HG03575 (cell line): Measurements from ENCODE around the gene ALAS1.
A peak's percentile ranks its signal among the peaks of the same experiment; 100 is the strongest.

Experiments used
- ATAC-seq: cut with Tn5 transposase; IDR thresholded peaks from one replicate; pipeline ENCODE4 v1.9.1; 2021; ENCODE audit not compliant: unreplicated experiment, insufficient number of reproducible peaks, low FRiP score; ENCODE audit errors: extremely low read depth

Gene ALAS1

DNA sequence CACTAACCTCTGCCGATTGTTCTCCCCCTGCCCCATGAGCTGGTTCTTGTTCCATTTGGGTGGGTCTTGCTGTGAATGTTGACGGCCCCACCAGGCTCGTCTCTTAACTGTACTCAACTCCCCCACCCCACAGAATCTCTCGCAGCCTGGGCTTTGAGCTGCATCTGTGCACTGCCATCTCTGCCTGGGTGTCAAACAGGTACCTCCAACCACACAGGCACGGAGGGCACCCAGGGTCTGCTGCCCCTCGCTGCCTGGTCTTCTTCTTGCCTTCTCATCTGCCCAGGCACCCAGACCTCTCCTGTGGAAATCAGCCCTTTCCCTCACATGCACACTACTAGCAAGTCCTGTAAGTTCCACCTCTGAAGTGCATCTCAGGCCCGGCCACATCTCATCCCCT is 17.4 kb downstream of the ALAS1 start:
- ATAC-seq: no peak

DNA sequence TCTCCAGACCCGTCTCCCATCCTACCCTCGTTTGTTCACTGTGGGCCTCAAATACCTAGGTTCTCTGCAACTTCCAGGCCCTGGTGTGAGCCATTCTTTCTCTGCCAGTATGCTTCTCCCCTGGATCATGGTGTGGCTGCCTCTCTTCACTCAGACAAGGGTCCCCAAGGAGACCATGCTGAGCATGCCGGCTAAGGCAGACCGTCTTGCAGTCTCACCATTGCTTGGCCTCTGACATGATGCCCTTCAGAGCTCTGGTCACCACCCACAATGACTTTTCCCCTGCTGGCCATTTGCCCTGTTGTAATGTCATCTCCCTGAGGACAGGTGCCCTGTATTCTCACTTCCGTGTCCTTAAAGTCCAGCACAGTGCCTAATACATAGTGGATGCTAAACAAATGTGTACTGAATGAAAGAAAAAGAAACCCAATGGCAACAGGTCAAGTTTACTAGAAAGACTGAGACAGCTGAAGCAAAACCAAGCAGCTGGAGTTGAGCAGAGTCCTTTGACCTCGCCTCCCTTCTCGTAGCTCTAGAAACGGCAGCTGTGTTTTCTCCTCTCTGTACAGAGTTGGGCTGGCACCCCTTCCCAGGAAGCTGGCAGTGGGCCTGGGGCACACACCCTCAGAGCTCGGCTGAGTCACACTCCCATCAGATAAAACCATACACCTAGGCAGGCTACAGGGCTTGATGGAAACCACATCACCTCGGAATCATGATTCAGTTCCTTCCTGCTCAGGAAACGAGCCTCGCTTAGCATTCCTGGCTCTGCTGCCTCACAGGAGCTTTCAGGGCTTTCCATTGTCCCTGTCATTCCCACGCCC is 18.8 kb downstream of the ALAS1 start:
- no peak for ATAC-seq

DNA sequence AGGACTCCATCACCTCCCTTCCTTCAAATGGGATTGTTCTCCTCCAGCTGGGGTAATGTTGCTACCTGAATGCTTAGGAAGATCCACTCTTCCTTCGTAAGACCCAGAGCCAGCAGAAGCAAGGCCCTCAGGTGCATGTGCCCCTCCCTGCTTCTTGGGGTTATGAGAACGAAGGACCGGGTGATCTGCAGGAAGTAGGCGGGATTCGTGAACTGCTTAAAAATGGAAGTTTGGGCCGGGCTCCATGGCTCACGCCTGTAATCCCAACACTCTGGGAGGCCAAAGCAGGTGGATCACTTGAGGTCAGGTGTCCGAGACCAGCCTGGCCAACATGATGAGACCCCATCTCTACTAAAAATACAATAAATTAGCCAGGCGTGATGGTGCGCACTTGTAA is 19.4 kb downstream of the ALAS1 start:
- ATAC-seq: no peak

DNA sequence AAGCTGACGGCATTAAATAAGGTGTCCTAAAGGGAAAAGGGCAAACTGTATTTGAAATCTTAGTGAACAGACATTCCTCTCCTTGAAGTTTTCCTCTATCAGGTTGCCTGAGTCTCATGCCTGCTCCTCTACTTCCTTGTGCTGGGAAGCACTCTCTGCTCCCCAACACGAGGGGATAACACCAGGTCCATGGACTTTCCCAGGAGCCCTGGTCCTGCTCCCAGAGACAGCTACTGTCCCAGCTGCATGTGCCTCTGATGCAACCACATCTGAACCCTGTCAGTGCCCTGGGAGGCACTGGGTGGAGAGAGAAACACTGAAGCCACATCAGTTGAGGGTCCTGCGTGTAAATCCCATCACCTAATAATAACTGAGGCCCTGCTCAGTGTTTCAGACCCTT is 20.1 kb downstream of the ALAS1 start:
- ATAC-seq: no peak

DNA sequence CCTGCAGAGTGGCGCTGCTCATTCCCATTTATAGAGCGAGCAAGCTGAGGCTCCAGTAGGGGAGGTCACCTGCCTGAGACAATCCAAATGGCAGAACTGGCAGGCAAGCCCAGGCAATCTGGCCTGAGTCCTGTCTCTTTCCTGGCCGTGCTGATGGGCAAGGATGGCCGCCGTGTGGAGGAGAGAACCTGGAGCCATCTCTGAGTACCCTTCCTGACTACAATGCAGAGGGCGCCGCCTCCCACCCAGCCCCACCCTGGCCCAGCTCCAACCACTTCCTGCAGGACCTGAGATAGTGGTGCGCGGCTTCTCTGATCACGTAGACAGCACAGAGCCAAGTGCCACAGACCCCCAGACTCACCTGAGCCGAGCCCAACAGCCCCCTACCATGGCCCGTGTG is 20.5 kb downstream of the ALAS1 start:
- ATAC-seq: no peak

DNA sequence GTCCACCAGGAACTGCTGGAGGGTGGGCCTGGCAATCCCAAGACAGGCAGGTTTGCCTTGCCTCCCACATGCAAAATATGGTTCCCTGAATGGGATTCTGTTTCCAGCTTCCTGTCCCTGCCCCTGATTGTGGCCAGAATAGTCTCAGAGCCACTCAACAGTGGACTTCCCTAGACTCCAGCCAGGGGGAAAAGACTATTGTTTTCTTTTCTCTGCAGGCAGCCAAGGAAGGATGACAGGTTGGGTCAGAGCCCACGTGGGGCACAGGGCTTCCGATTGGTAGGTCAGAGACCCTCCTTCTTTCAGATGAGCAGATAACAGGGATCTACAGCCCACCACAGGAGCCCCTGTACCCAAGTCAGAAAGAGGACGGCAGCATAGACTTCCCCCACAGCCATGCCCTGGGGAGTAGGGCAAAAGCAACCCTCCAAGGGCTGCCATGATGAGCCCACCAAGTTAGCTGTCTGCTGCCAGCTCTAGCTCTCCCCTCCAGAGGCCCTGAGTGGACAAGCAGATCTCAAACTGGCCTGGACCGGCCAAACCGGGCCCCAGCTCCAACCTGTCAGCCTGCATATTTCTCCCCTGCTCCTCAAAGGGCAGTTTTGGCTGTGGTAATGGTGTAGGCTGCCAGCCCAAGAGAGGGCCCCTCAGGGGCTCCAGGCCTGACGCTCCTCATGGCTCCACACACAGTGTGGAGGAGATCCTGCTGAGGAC is 21.1 kb downstream of the ALAS1 start:
- ATAC-seq: no peak

DNA sequence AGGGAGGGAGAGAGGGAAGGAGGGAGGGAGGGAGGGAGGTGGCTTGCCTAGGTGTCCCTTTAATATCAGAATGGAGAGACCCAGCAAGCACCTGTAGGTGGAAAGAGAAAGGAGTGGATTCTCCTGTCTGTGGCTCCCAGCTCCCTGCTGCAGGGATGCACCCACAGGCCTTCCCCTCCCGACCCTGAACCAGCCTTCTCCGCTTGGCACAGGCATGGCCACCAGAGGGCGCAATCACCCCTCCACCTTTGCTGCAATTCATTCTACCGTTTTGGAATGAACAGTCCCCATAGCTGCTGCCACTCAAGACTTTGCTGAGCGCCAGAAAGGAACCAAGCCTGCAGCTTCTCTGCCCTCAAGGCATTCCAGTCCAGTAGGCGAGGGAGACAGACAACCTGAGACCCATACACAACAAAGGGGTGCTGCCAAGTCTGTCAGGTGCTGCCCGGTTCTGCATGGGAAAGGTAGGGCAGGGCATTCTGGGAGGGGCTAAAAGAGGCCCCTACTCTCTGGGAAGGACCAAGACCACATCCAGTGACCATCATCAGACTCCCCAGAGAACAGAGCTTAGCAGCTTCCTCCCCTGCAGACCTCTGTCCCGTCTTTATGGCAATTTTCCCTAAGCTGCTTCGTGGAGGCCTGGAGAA is 22.5 kb downstream of the ALAS1 start:
- ATAC-seq: no peak

DNA sequence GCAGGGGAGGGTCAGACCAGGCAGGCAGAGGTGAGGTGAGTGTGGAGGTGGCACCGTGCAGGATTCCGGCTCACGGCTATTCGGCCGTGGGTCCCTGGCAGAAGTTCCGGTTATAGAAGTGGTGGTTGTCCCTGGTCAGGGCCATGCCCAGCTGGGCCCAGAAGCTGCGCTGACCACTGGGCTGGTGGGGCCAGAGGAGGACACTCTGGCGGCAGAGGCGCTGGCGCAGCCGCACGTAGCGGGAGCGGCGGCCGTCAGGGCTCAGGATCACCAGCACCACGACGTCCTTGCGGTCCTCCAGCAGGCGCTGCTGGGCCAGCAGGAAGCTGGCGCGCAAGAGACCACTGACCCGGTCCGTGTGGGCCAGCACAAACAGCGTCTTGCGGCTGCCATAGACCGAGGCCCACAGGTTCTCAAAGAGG is 23.2 kb downstream of the ALAS1 start:
- ATAC-seq: no peak

DNA sequence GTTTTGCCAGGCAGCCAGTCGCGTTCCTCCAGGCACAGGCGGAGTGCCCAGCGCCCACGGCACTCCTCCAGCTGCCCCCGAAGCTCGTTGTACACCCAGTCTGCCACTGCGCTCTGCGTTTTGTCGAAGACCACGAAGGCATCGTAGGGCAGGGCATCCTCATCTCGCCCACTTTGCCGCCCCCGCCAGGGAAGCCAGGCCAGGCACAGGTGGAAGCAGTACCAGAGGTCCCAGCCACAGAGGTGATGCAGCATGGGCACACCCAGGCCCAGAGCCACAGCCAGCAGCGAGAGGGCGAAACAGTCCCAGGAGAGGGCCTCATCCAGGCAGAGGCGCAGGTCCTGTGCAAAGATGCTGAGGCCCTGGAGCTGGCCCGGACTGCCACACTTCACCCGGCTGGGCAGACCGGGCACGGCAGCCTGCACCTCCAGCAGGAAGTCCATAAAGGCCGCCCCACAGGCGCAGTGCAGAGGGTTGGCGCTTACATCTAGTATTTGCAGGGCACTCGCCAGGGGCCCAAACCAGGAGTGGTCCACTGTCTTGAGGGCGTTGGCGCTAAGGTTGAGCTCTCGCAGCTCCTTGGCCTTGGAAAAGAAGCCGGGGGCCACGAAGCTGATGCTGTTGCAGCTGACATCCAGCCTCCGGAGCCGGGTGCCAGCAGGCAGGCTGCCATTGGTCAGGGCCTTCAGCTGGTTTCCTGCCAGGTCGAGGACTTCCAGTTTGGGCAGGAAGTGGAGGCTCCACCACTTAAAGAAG is 23.8 kb downstream of the ALAS1 start:
- no peak for ATAC-seq

DNA sequence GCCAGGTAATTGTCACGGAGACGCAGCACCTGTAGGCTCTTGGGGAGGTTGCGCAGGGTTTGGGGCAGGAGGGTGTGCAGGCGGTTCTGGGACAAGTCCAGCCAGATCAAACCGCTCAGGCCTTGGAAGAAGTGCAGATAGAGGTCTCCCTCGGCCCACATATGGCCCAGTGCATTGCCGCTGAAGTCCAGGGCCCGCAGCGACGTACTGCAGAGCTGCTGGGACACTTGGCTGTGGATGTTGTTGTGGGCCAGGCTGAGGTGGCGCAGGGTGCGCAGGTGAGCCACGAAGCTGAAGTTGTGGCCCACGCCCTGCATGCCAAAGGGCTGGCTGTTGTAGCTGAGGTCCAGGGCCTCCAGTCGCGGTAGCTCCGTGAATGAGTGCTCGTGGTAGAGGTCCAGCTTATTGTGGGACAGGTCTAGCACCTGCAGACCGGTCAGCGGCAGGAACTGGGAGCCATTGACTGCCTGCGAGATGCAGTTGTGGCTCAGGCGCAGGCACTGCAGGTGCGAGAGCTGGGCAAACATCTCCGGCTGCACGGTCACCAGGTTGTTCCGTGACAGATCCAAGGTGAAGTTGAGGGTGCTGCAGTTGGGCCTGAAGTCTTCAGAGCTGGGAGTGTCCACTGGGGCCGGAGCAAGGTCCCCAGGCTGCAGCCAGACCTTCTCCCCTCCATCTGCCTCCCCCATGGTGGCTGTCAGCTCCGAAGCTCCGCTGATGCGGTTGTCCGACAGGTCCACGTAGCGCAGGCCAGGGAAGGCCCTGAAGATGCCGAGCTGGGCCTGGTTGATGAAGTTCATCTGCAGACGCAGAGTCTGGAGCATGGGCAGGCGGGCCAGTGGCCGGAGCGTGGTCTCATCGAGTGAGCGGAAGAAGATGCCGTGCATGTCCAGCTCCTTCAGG is 24.6 kb downstream of the ALAS1 start:
- ATAC-seq: no peak

DNA sequence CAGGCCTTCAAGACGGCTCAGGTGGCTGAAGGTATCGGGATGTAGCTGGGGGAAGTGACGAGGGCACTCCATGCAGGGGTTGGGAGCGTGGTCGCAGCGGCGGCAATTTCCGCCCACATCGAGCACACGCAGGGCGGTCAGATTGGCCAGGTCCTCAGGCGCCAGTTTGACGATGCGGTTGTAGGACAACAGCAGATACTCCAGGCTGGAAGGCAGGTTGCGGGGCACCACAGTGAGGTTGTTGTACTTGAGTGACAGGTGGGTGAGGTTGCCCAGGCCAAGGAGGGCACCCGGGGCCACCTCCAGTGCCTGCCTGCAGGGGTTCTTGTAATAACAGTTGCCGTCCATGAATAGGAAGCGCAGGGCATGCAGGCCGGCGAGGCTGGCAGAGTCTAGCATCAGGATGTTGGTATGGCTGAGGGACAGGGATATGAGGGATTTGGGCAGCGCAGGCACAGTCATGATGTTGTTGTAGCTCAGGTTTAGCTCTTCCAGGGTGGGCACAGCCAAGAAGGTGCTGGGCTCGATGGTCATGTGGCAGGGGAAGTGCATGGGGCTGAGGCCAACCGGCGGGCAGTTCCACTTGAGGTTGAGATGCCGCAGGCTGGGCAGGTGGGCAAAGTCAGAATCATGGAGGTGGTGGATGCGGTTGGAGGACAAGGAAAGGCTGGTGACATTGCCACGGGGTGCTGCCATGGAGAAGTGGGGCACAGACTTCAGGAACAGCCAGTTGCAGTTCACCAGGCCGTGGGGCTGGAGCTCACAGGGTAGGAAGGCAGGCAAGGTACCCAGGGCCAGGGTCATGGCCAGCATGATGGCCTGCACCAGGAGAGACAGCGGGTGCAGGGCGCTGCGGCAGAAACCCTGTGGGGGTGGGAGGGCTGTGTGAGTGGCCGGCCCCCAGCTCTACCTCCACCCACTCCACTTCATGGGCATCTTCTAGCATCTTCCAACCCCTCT is 25.8 kb downstream of the ALAS1 start:
- no peak for ATAC-seq

DNA sequence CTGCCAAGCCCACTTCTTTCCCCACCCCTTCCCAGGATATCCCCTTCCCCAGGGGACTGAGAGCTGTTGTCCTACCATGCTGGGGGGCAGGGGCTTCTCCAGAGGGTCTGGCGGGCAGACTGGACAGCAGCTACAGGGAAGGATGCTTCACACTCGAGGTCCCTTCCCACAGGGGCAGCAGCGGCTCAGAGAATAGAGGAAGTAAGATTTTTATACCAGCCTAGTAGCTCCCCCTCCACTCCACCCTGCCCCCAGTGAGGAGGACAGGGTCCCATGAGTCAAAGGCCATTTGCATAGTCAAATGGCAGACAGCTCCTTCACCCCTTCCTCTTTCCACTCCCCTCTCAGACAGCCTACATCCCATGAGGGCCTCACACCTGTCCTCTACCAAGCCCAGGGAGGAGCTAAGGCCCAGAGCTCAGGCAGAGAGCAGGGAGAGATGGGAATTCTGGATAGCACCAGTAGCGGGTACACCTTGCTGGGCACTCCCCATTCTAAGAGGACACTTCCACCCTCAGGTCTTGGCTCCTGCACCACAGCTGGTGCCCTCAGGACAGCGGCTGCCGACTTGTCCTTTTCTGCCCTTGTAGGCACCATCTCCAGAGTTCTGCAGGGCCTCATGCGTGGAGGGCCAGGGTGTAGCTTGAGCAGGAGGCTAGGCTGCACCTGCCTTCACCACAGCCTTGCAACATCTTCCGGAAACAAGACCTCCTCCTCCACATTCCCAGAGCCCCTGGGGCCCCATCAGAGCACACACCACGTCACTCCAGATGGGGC is 27.7 kb downstream of the ALAS1 start, which contains the start of gene TLR9:
Gene TLR9 (minus strand): TSS at position 194 of the 777 bp plus-strand sequence. CDS start 116 bp downstream, at position 78.
- peak; percentile 45 for ATAC-seq

DNA sequence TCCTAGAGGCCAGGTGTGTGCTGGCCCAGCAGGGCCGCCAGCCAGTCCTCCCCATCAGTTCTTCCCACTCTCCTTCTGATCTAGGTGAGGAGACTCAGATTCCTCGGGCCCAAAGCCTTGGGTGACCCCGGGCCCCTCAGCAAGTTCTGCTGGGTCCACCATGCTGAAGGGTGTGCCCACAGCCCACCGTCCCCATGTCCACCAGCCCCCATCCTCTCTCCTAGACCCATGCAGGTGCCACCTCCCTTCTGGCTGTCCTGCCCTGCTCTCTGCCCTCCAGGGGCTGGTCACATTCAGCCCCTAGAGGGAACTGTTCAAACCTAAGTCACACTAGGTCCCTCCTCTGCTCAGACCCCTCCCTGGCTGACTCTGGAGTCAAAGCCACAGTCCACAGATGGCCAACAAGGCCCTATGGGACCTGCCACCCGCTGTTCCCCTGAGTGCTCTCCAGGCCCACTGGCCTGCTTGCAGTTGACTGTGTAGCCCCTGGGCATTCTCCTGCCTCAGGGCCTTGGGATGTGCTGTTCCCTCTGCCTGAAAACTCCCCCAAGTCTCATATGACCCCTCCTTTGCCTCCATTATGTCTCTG is 28.4 kb downstream of the ALAS1 start:
- ATAC-seq: no peak

DNA sequence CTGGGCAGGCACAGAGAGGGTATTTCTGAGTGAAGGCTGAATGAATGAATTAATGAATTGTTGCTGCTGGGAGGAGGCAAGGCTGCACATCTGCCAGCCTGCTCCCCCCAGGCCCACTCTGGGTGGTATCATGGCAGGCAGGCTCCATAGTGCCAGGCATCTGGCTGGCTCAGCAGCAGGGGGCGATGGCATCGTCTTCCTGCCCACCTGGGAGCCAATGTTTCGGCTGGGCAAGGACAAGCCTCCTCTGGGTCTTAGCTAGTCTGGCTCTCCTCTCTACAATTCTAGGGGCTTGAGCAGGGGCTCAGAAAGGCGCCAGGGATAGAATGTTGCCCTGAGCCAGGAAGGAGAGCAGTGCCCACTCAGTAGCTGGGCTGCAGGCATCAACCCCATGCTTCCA is 29.2 kb downstream of the ALAS1 start:
- no peak for ATAC-seq

DNA sequence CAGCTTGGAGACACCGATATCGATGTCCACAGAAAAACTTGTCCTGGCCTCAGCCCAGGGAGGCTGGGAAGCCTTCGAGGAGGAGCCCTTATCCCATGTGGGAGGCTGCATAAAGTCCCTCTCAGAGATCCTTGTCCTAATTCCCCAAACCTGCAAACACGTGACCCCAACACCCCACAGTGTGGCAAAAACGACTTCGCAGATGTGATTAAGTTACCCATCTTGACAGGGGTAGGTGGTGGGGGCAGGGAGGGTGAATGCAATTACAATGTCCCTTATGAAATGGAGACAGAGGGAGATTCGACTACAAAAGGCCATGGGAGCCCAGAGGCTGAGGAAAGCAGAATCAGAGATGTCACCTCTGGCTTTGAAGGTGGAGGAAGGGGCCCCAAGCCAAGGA is 29.8 kb downstream of the ALAS1 start:
- ATAC-seq: no peak

DNA sequence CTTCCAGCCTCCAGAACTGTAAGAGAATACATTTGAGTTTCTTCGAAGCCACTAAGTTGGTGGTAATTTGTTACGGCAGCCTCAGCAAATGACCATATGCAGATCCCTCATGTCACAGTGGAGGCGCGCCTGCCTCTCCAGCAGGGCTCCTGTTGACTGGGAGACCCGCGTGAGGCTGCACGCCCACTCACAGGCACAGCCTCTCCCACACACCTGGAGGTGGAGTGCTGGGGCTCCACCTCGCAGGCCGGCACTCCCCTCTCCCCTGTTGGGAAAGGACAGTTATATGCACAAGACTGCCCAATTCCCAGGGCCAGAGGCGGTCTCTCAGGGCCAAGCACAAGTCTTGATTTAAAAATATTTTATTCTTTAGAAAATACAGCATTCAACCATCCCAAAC is 30.3 kb downstream of the ALAS1 start:
- ATAC-seq: no peak
